Endothelial cell of umbilical vein (primary cell): ENCODE results near the gene SIPA1L3. TPM values are rescaled to one million over a fixed set of nuclear protein-coding genes. Genes with fewer than 3 reads are reported as not detected.

Source experiments
- BruUV-seq: library from RNA; stranded (reverse); fragments of 400-500 nt; replicated peaks from 2 replicates; lab custom pipeline; 2021; lab: Mats Ljungman, UMichigan
- CTCF ChIA-PET: fragments of 300-600, 350-600 bp; sonication (Branson Sonifier 250); formaldehyde crosslinking; loops from one replicate; lab custom pipeline; 2021; ENCODE audit warnings: antibody characterized with exemption, inconsistent platforms; lab: Charles Lee
- POLR2A ChIA-PET: fragments of 300-600, 350-600 bp; sonication (Branson Sonifier 250); formaldehyde crosslinking; loops from one replicate; lab custom pipeline; 2021; ENCODE audit warnings: antibody characterized with exemption, inconsistent platforms; lab: Charles Lee
- DNase-seq: peaks from one replicate; pipeline ENCODE4 v3.0.0-alpha.2; 2011; ENCODE audit warnings: low read depth, low spot score
- FAIRE-seq: peaks from 2 replicates; lab custom pipeline; 2011; peaks lifted over from hg19 to GRCh38; lab: Jason Lieb, UNC
- H2AFZ ChIP-seq: 2 replicates; pipeline ENCODE4 v1.6.0; 2012; ENCODE audit warnings: low read depth, low read length, control low read depth, inconsistent platforms
- H3K27ac ChIP-seq: 2 replicates; pipeline ENCODE4 v1.5.1; 2011; ENCODE audit warnings: low read depth, mild to moderate bottlenecking, control low read depth, low read length, moderate library complexity; ENCODE audit not compliant: insufficient read depth
- H3K27me3 ChIP-seq, 2 experiments: 2 replicates each; pipeline versions ENCODE4 v1.6.0 to v1.6.1; 2011; ENCODE audit warnings: low read length in 2 of 2, mixed read lengths in 1 of 2; ENCODE audit not compliant: control insufficient read depth in 2 of 2, insufficient read depth in 2 of 2
- H3K36me3 ChIP-seq, 2 experiments: 2 replicates in 1 of 2; 3 replicates in 1 of 2; pipeline ENCODE4 v1.5.1; 2011; ENCODE audit warnings: low read length in 2 of 2, mild to moderate bottlenecking in 1 of 2, moderate library complexity in 1 of 2; ENCODE audit not compliant: control insufficient read depth in 2 of 2, insufficient read depth in 2 of 2; ENCODE audit errors: extremely low read depth in 1 of 2
- H3K4me1 ChIP-seq: 3 replicates; pipeline ENCODE4 v1.5.1; 2011; ENCODE audit warnings: mild to moderate bottlenecking, low read length; ENCODE audit not compliant: control insufficient read depth, insufficient read depth; ENCODE audit errors: extremely low read depth
- H3K4me2 ChIP-seq: 2 replicates; pipeline ENCODE4 v1.6.1; 2011; ENCODE audit warnings: low read length, control low read depth, mixed read lengths; ENCODE audit not compliant: insufficient read depth
- H3K4me3 ChIP-seq, 3 experiments: fragments of 200-600 bp in 1 of 3; sonication (generic), shearing (Covaris generic) in 1 of 3; replicated peaks in 1 of 3; 2 replicates each; pipeline ENCODE4 v1.5.1; 2011 to 2016; ENCODE audit warnings: control low read depth in 3 of 3, low read length in 3 of 3, mild to moderate bottlenecking in 2 of 3, inconsistent platforms in 1 of 3, low read depth in 1 of 3, moderate library complexity in 1 of 3; ENCODE audit not compliant: insufficient read depth in 1 of 3
- H3K79me2 ChIP-seq: 2 replicates; pipeline ENCODE4 v1.6.0; 2012; ENCODE audit warnings: low read length, inconsistent platforms; ENCODE audit not compliant: control insufficient read depth, insufficient read depth
- H3K9ac ChIP-seq: replicated peaks from 2 replicates; pipeline ENCODE3; 2011; ENCODE audit warnings: low read length, control low read depth; ENCODE audit not compliant: insufficient read depth; ENCODE audit errors: extremely low read depth
- H3K9me1 ChIP-seq: replicated peaks from 3 replicates; pipeline ENCODE4 v1.6.0; 2011; ENCODE audit warnings: mild to moderate bottlenecking, low read length; ENCODE audit not compliant: control insufficient read depth, insufficient read depth; ENCODE audit errors: extremely low read depth
- H3K9me3 ChIP-seq: replicated peaks from 2 replicates; pipeline ENCODE4 v1.5.1; 2012; ENCODE audit warnings: low read length, inconsistent platforms; ENCODE audit not compliant: control insufficient read depth, insufficient read depth
- H4K20me1 ChIP-seq: replicated peaks from 2 replicates; pipeline ENCODE3; 2011; ENCODE audit warnings: mild to moderate bottlenecking, low read length; ENCODE audit not compliant: control insufficient read depth, insufficient read depth; ENCODE audit errors: extremely low read depth
- EZH2 ChIP-seq: IDR thresholded peaks from 2 replicates; pipeline ENCODE4 v1.6.1; 2012; ENCODE audit warnings: borderline replicate concordance, low read depth, mild to moderate bottlenecking, moderate library complexity, low read length, inconsistent platforms; ENCODE audit not compliant: severe bottlenecking
- GATA2 ChIP-seq: IDR thresholded peaks from 2 replicates; pipeline ENCODE4 v1.7.0; 2011; ENCODE audit warnings: low read depth, mild to moderate bottlenecking, moderate library complexity, mixed read lengths, low read length; ENCODE audit not compliant: insufficient read length, insufficient read depth
- POLR2A ChIP-seq: IDR thresholded peaks from 2 replicates; pipeline ENCODE4 v1.6.1; 2012; ENCODE audit warnings: low read depth, mild to moderate bottlenecking, control low read depth, low read length
- dilution Hi-C: fragments of 300-500 bp; cut with MboI; formaldehyde crosslinking; loops from one replicate; pipeline ENCODE4 v1.15.0; 2019; ENCODE audit warnings: low sequenced_read_pairs; ENCODE audit not compliant: extremely low pct_ligation_motif_present
- intact Hi-C: fragments of 100-400 bp; cut with micrococcal nuclease; formaldehyde crosslinking; loops from one replicate; pipeline ENCODE4 v1.10.0; 2022
- polyA plus RNA-seq, 4 experiments: library from polyadenylated mRNA; depleted of rRNA in 3 of 4; stranded (reverse) in 3 of 4; unstranded in 1 of 4; fragments of >200 nt; gene quantifications; 2 replicates each; pipeline versions ENCODE4 v1.2.1 to v1.2.3, GENCODE V29; 2011 to 2012; ENCODE audit warnings: missing spikeins in 1 of 4
- total RNA-seq: library from RNA; stranded (reverse); gene quantifications from 2 replicates; pipeline ENCODE4 v1.2.3, GENCODE V29; 2021
- TF ChIP-seq, protein P1 (sequence below): IDR thresholded peaks from 2 replicates; pipeline ENCODE4 v1.6.1; 2011; ENCODE audit not compliant: insufficient read depth, insufficient read length
- TF ChIP-seq, protein P2 (sequence below), 2 donors: IDR thresholded peaks; 1 replicate in 1 of 2; 2 replicates in 1 of 2; pipeline ENCODE4 v1.5.1; 2011; ENCODE audit warnings: low read length in 2 of 2, mild to moderate bottlenecking in 2 of 2, moderate library complexity in 2 of 2, control low read depth in 1 of 2, inconsistent platforms in 1 of 2, low read depth in 1 of 2; ENCODE audit not compliant: insufficient read depth in 1 of 2; ENCODE audit errors: extremely low read depth in 1 of 2

SIPA1L3 gene
- total and polyA plus RNA-seq, 2 donors (not counting 3 experiments of a cell fraction or from before 2014, with no cell fraction given) = 14.2 to 47.2 TPM

DNA sequence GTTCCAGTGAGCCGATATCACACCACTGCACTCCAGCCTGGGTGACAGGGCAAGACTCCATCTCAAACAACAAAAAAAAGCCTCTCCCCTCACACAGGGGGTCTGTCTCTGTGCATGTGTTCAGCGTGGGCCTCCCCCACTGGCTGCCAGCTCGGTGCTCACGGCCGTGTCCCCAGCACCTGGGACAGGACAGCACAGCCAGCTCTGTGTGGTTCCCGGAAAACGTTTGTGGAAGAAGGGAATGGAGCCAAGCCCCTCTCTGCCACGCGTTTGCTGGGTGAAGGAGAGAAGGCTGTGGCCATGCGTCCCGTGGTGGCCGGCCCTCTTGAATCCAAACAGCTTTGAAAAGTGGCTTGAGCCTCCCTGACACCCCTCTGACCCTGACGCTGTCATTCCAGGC is 284.7 kb downstream of the SIPA1L3 start:
- FAIRE-seq (no peak), DNase-seq (no peak)
- POLR2A ChIA-PET = no interaction called here
- Histone ChIP-seq H3K9me3 (no peaks in the 10 kb centered on the region), H3K27me3 (no peaks in the 10 kb centered on the region), H2AFZ (no peak overlapping the region), H3K36me3 (peaks cover 0 to 4% of the 10 kb centered on the region in 2 experiments), H3K79me2 (no peaks in the 10 kb centered on the region), H3K4me3 (no peak overlapping the region), H4K20me1 (no peaks in the 10 kb centered on the region), H3K9ac (no peak overlapping the region), H3K4me1 (no peaks in the 10 kb centered on the region), H3K27ac (no peak overlapping the region), H3K9me1 (no peaks in the 10 kb centered on the region), H3K4me2 (no peak overlapping the region)
- TF ChIP-seq POLR2A (no peak), EZH2 (no peak), GATA2 (no peak)
- TF ChIP-seq, protein P1, sequence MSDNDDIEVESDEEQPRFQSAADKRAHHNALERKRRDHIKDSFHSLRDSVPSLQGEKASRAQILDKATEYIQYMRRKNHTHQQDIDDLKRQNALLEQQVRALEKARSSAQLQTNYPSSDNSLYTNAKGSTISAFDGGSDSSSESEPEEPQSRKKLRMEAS = no peak
- dilution Hi-C loops (no loop called here), intact Hi-C loops (no loop called here)
- CTCF ChIA-PET = interaction anchor here (1.0 kb wide), 1 partner anchor 34 kb away, joined by 3 read pairs; no protein-coding TSS in a partner anchor
- no TSS peak for BruUV-seq

DNA sequence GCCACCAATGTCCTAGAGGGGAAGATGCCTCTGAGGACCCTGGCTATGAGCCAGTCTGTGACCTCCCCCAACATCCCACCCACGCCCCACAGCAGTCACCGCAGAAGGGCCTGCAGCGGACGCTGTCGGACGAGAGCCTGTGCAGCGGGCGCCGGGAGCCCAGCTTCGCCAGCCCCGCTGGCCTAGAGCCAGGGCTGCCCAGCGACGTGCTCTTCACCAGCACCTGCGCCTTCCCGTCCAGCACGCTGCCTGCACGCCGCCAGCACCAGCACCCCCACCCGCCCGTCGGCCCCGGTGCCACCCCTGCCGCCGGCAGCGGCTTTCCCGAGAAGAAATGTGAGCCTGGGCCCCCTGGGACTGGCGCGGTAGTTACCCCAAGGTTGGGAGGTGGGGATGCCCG is 286.4 kb downstream of the SIPA1L3 start:
- Histone ChIP-seq H3K4me3 (no peak overlapping the region), H3K9me1 (no peaks in the 10 kb centered on the region), H3K9me3 (no peaks in the 10 kb centered on the region), H3K27me3 (no peaks in the 10 kb centered on the region), H3K79me2 (no peaks in the 10 kb centered on the region), H3K4me2 (no peak overlapping the region), H3K27ac (no peak overlapping the region), H2AFZ (no peak overlapping the region), H3K4me1 (no peaks in the 10 kb centered on the region), H3K9ac (no peak overlapping the region), H3K36me3 (peaks cover 0 to 6% of the 10 kb centered on the region in 2 experiments), H4K20me1 (no peaks in the 10 kb centered on the region)
- dilution Hi-C loops = no loop called here
- FAIRE-seq (no peak), DNase-seq (no peak)
- POLR2A ChIA-PET = no interaction called here
- intact Hi-C loops = no loop called here
- CTCF ChIA-PET = no interaction called here
- TF ChIP-seq, protein P2, sequence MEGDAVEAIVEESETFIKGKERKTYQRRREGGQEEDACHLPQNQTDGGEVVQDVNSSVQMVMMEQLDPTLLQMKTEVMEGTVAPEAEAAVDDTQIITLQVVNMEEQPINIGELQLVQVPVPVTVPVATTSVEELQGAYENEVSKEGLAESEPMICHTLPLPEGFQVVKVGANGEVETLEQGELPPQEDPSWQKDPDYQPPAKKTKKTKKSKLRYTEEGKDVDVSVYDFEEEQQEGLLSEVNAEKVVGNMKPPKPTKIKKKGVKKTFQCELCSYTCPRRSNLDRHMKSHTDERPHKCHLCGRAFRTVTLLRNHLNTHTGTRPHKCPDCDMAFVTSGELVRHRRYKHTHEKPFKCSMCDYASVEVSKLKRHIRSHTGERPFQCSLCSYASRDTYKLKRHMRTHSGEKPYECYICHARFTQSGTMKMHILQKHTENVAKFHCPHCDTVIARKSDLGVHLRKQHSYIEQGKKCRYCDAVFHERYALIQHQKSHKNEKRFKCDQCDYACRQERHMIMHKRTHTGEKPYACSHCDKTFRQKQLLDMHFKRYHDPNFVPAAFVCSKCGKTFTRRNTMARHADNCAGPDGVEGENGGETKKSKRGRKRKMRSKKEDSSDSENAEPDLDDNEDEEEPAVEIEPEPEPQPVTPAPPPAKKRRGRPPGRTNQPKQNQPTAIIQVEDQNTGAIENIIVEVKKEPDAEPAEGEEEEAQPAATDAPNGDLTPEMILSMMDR (IDR thresholded peaks at IDR 0.05; ENCODE audit: extremely low read depth in 1 of 2, insufficient read depth in 1 of 2, low read depth in 1 of 2, low read length in 2 of 2) = no peak
- BruUV-seq = no TSS peak
